SW 1271 (cell line): ENCODE data around the gene TBC1D3E.
"Not testable (repeated sequence)": the region's sequence is repeated elsewhere in the genome, so short reads cannot be mapped to it uniquely, and the experiment has no call there.

Source experiments
- DNase-seq, 2 experiments: peaks; one replicate each; lab custom pipeline; 2025; lab: John Stamatoyannopoulos, UW

TBC1D3E gene

DNA sequence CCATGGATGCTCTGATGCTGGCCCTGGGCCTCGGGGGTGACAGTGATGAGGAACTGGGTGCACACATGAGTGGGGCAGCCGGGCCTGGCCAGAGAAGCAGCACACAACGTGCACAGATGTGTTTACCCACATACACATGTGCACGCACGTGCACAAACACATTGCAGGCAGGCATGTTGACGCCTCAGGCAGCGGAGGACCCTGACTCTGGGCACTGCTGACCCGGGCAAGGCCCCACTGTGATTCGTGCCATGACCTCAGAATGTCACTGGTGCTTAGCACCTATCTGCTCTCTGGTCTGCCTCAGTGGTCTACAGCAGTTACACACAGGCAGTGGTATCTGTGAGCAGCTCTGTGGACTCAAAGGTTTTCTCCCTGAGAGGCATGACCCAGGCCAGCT is at the start of gene TBC1D3E:
Gene TBC1D3E (plus strand): TSS at position 301 of the 400 bp plus-strand sequence. CDS start 1,545 bp downstream, outside the sequence.
- not testable (repeated sequence) for DNase-seq

DNA sequence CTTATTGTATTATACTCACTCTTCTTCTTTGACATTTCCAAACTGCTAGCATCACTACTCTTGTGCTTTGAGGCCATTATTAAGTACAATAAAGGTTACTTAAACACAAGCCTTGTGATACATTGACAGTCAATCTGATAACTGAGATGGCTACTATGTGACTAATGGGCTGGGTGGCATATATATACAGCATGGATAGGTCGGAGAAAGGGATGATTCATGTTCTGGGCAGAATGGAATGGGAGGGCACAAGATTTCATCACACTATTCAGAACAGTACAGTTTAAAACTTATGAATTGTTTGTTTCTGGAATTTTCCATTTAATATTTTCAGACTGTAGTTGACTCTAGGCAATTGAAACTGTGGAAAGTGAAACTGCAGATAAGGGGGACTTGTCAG is 40.4 kb upstream of the TBC1D3E start:
- DNase-seq: not testable (repeated sequence)

DNA sequence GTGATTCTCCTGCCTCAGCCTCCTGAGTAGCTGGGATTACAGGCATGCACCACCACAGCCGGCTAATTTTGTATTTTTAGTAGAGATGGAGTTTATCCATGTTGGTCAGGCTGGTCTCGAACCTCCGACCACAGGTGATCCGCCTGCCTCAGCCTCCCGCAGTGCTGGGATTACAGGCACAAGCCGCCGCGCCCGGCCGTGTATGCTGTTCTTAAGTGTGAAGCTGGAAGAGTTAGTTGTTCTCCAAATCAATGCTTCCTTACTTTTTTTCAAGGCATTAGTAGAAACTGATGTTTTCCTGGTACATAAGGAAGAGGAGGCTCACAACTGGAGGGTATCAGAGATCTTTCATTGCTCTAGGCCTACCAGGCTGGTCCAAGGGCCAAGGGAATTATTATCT is 39.6 kb upstream of the TBC1D3E start:
- DNase-seq: not testable (repeated sequence)

DNA sequence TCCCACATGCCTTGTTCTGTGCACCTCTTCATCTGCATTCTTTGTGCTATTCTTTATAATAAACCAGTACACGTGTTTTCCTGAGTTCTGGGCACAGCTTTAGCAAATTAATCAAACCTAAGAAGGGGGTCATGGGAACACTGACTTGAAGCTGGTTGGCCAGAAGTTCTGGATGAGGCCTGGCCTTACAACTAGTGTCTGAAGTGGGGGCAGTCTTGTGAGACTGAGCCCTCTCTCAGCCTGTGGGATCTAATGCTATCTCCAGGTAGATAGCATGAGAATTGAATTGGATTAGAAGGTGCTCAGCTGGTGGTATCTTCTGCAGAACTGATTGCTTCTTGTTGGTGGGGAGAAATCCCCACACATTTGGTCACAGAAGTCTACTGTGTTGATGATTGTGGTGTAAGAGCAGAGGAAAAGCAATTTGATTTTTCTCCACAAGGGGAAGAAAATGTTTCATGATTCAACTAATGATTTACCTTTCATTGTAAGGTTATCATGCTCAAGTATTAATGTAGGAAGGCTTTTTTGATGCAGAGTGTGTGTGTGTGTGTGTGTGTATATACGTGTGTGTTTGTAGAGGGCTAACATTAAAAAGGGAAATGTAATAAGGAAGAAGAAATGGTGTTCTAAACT is 33.6 kb upstream of the TBC1D3E start:
- DNase-seq: not testable (repeated sequence)

DNA sequence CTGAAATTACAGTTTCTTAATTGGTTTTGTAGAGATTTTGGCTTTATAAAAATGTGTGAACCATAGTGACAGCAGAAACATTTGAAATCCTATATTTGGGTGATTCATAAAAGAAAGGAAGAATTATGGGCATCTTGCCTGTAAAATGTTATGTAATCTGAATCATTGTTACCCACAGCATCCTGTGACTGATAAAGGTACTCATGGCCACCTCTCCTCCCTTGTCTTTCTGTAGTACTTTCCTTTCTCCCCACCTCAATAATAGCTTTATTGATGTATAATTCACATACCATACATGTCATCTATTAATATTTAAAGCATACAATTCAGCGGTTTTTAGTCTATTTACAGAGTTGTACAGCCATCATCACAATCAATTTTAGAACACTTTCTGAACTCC is 28.5 kb upstream of the TBC1D3E start:
- DNase-seq: not testable (repeated sequence)

DNA sequence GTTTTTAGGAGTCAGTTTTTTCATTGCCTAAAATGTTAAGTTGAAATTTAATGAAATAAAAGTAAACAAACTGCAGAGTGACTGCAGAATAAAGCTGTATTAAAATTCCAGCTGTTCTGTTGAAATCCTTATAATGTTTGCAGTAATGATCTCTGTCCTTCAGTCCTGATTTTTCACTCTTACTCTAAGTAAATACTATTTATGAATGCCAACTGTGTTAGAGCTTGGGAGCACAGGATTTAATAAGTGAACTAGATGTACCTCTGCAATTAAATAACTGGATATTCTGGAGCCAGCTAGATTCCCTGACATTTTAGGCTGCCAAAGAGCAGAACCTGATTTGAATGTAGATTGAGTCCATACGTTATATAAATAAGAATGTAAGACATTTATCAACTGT is 7.9 kb upstream of the TBC1D3E start:
- not testable (repeated sequence) for DNase-seq

DNA sequence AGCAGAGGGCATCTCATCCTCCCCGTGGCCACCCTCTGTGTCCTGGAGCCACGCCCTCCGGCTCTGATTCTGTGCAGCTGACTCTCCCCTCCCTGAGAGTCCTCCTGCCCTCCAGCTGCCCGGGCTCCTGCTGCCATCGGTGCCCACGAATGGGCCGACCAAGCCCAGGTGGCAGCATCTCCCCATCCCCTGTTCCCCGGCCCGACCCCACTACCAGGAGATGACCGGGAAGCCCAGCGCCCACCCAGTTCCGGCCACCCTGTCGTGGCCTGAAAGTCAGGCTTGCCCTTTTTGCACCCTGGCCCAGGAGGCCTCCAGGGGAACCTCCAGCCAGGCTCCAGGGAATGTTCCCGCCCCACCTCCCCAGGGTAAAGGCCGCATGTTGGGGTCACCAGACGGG is 7.1 kb downstream of the TBC1D3E start:
- DNase-seq: not testable (repeated sequence)
